Stimulated activated CD4-positive, alpha-beta T cell treated with anti-CD3 and anti-CD28 coated beads, Interleukin-1b, Interleukin-23, amount 100 ng/mL, for 4 hours (primary cell): ENCODE data around the gene TAC4.

Experiments used
- DNase-seq, 2 donors: peaks; one replicate each; pipeline ENCODE4 v3.0.0-alpha.2; 2020; ENCODE audit warnings: low read depth in 2 of 2

TAC4 gene

DNA sequence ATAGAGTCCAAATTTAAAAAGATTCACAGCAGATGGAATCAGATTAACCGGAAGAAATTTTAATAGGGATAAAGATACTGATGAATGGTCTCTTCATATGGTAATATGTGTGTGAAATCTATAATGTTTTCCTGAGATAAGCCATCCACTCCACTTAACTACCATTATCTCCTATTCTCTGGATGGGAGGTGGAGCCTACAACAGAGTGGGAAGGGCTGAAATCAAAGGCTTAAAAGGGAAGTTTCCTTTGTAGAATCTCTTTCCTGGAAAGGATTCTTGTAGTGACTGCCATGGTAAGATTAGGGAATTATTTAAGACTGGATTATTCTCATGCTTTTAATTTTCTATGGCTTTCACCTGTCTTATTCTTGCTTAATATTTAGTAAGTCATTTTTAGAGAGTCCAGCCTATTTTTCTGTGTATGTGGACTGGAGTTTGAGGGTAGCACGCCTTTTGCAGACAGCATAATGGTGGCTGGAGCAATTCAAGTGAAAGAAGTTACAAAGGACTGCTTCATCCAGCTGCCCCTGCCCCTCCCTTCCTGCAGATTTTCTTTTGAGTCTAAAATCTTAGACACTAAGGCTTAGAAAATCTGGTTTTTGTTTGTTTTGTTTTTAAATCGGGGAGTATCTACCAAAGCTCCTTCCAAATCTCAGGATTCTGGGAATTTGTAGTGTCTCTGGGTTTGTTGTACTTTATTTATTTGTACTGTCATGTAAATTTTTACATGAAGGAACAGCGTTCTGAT lies 32.9 kb downstream of the TAC4 start:
- no peak for DNase-seq

GRCh38 chr17:49809056-49809455 lies 38.8 kb downstream of the TAC4 start:
- DNase-seq: no peak

DNA sequence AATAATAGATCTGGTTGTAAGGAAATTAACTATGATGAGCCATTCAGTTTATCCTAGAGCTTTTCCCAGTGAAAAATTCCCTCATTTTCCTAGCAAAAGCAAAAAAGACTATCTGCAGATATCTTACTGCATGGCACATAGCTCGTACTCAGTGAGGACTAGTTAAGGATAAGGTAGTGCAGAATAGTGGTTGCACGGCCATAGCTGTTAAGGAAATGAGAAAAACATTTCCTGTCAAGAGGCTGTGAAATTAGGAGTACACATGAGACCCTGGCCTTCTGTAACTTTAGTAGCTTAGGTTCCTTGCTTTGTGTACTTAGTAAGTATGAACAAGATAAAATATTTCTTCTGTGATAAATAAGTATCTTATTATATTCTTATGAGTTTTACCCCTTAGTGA lies 49.1 kb downstream of the TAC4 start:
- DNase-seq: no peak

DNA sequence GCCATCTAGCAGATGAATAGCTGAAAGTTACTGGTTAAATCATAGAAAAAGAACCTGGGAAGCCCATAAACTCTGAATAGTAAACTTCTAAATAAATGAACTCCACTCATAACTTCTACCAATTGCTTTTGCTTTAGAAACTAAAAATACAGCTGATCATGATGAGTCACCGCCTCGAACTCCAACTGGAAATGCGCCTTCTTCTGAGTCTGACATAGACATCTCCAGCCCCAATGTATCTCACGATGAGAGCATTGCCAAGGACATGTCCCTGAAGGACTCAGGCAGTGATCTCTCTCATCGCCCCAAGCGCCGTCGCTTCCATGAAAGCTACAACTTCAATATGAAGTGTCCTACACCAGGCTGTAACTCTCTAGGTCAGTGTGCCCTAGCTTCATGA lies 49.7 kb downstream of the TAC4 start:
- DNase-seq: no peak

DNA sequence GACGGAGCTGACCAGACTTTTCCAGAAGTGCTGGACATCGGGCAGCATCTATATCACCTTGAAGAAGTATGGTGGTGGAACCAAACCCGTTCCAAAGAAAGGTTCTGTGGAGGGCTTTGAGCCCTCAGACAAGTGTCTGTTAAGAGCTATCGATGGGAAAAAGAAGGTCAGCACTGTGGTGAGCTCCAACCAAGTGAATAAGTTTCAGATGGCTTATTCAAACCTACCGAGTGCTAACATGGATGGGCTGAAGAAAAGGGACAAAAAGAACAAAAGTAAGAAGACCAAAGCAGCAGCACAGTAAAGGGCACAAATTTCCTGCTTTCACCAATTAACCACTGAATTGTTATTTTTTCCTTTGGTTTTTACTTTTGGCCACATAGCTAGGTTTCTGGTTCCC lies 52.5 kb downstream of the TAC4 start:
- DNase-seq: no peak

DNA sequence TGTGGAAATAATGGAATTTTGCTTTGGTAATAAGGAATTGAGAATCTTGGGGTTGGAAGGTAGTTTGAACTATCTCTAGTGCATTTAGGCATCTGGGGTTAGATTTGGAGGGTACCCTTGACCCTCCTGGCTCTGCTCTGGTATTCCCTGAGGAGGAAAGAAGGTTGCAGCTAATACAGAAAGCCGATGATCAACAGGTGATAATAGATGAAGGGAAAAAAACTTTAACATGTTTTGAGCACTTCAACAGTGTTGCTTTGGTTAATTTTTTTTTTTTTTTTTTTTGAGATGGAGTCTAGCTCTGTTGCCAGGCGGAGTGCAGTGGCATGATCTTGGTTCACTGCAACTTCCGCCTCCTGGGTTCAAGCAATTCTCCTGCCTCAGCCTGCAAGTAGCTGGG lies 54.6 kb downstream of the TAC4 start:
- DNase-seq: no peak

DNA sequence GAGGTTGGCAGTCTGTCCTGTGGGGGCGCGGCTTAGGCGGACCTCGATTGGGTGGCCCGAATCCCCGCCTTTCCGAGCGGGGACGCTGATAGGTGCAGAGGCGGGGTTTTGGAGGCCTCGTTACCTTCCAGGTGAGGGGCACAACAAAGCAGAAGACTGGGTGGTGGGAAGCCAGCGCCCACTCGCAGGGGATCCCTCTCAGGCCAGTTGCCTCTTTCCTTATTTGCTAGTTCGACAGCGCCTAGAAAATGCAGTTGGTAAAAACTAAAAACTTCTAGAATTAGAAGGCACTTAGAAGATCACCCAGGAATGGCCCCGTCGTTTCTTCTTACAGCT lies 58.7 kb downstream of the TAC4 start:
- no peak for DNase-seq

- DNase-seq: peak; percentile 95 to 97
Observed at GRCh38 chr17:49788478-49789242, 59.2 kb downstream of the TAC4 start, which contains the start of gene KAT7. Gene KAT7, plus strand, starts transcription at chr17:49788681. Its CDS starts 154 bp downstream, at chr17:49788835.
